NCI-H2171 treated with DMSO at 0.1 percent for 48 hours (cell line): Measurements from ENCODE around the gene SPAG6.
"Not testable (repeated sequence)": the region's sequence is repeated elsewhere in the genome, so short reads cannot be mapped to it uniquely, and the experiment has no call there.

Source experiments
- DNase-seq: peaks from one replicate; lab custom pipeline; 2025; lab: John Stamatoyannopoulos, UW

SPAG6 gene

DNA sequence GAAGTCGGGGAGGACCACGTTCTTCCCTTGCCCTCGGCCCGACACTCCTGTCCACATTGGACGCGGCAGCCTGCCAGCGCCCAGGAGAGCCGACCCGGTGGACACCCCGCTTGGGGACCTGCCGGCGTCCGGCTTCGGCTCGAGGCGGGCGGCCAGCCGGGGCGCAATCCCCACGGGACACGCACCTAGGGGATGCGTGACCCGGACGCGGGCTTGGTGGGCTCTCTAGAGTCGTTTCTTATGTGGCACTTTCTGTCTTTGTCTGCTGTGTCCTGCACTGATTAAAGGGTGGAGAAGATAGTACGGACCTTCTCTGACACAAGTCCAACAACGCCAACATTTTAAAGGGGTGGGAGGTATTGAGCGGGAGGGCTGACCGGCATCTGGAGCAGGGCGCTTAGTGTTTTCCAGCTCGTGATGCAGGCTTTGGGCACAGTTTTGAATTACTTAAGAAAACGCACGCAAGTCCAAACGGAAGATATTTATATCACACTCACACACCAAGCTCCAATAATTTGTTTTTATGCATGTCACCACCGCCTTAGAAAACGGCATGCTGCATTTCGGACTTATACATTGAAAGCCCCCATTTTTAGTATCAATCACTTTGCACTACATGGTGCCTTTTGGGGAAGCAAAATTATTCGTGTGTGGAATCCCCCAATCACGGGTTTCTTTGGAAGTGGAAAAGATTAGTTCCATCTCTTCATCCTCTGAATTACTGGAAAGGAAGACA, 3.9 kb upstream of the SPAG6 start:
- peak; percentile 1 for DNase-seq

- DNase-seq: no peak
These were observed 3.4 kb upstream of the SPAG6 start for GRCh38 chr10:22341926-22342196.

DNA sequence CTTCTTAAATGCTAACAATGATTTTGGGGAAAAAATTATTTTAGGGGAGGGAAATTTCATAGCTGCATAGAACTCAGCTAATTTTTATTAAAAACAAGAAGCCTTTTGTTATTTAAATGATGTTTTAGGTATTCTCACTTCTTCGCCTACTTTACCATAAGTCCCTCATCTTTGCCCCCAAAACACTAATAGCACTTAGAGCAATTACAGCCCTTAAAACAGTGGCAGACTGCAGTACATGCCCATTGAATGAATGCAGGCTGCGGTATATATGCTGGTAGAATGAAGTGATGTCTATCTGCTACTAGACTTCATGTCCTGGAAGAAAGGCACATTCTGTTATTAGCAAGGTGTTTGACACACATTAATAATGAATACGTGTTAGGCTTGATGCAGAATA, 2.9 kb upstream of the SPAG6 start:
- DNase-seq: no peak

DNA sequence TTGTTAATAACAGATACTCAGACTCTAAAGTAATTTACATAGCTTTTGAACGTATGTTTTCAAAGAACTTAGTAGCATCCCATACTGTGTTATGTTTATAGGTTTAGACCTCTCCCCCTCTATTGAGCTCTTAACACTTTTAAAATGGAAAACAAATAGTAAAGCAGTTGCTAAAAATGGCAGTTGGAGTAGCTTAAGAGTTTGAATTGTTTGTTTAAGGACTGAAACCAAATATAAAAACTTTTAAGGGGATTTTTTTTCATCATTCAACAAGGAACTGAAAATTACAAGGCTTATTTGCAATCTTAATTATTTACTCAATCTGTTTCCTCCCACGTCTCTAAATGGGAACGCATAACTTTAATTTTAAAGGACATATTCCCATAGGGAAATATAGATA, 1.6 kb upstream of the SPAG6 start:
- no peak for DNase-seq

DNA sequence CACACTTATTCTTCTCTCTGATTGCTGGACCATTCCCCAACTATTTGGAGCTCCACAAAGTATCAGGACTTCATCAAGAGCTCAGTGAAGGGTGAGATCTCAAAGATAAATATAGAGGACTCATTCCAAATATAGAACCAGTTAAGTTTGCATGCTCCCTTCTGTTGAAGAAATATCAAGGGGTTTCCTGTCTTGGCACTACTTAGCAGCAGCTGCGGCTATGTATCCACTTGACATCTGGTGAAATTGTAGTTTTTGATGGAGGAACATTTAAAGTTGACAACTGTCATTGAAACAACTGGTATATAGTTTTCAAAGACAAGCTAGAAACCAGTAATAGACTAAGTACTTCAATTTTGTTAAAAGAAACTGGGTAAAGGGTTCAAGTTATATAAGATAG, 1.0 kb upstream of the SPAG6 start:
- DNase-seq: peak; percentile 8

DNA sequence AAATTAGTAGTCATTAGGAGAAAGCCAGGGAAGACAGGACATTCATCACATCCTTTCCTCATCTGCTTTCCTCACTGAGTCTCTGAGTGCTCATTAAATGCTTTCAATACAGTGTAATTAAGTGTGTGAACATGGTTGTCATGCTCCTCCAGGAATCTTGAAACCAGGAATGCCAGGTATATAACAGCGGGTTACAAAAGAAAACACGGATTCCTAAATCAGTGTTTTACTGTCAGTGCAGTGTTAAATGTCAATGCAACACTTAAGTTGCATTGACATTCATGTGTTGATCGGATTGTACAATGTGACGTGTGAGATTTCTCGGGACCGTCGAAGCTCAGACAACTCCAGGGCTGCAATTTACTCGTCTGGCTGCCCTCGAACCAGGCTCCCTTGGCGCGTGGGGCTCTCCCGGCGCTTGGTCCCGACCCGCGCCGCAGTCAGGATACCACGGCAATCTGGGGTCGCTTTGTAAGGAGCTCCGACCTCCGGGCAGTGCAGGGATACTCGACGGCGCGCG, 455 bp upstream of the SPAG6 start:
- no peak for DNase-seq

GRCh38 chr10:22346096-22346661, 883 bp downstream of the SPAG6 start:
- no peak for DNase-seq

DNA sequence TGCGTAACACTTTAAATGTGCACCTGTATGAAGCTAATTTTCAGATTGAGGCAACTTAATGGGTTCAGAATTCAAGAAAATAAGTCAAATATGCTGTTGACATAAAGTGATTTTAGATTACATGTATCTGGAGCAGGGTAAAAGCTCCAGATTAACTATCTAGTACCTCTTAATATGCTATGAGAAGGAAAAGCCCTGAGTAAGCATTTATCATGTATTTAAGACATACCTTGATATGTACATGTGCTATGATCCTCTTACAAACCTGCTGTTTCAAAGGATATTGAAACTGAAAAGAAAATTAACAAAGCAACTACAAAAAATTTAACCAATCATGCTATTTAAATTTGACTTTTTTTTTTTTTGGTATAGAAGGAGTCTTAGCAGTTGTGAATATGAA, 4.5 kb downstream of the SPAG6 start:
- DNase-seq: no peak

- DNase-seq: no peak
These were observed 5.9 kb downstream of the SPAG6 start for GRCh38 chr10:22351131-22351703.

DNA sequence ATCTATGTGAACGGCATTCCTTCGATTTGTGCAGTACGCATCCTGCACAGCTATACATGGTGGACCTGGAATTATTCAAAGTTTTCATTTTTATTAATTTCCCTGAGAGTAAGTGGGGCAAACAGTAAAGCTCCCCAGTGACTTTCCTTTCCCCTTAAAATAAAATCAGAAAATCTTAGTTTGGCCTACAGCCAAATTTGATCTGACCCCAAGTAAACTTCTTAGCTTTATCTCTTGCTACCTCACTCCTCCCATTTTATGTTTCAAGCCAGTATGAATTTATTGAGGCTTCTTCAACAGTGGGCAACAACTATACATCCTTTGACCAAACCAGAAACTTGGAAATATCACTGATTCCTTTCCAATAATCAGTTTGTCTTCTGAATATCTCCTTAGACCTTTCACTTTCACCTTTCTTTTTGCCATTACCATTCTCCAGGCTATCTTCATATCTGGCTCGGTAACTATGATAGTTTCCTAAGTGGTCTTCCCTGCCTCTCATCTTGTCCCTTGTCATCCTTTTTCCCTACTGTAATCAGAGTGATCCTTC, 11.1 kb downstream of the SPAG6 start:
- DNase-seq: no peak

DNA sequence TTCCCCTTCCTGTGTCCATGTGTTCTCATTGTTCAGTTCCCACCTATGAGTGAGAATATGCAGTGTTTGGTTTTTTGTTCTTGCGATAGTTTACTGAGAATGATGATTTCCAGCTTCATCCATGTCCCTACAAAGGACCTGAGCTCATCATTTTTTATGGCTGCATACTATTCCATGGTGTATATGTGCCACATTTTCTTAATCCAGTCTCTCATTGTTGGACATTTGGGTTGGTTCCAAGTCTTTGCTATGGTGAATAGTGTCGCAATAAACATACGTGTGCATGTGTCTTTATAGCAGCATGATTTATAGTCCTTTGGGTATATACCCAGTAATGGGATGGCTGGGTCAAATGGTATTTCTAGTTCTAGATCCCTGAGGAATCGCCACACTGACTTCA, 12.5 kb downstream of the SPAG6 start:
- not testable (repeated sequence) for DNase-seq

GRCh38 chr10:22363305-22363704, 18.0 kb downstream of the SPAG6 start:
- no peak for DNase-seq

GRCh38 chr10:22364407-22365140, 19.3 kb downstream of the SPAG6 start:
- no peak for DNase-seq

GRCh38 chr10:22365233-22365632, 19.9 kb downstream of the SPAG6 start:
- DNase-seq: no peak

- no peak for DNase-seq
These were observed 20.5 kb downstream of the SPAG6 start for GRCh38 chr10:22365644-22366434.

GRCh38 chr10:22366435-22366703, 21.1 kb downstream of the SPAG6 start:
- DNase-seq: no peak

DNA sequence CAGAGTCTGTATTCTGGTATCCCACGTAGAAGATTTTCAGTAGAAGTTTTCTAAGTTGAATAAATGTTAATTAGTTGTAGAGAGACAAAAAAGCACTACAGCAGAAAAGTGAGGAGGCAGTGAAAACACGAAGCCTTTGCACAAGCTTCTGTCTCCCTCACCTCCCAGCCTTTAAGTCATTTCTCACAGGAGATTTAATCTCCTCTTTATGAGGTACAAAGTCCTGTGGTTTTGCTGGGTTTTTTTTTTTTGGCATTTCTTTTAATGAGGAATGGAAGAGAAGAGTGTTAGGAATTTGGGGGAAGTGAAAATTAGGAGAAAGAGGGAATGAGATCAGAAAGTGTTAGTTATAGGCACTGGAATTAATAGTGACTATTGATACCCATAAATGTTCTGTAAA, 21.5 kb downstream of the SPAG6 start:
- DNase-seq: no peak

- DNase-seq: no peak
These were observed 22.2 kb downstream of the SPAG6 start for GRCh38 chr10:22367471-22367870.

DNA sequence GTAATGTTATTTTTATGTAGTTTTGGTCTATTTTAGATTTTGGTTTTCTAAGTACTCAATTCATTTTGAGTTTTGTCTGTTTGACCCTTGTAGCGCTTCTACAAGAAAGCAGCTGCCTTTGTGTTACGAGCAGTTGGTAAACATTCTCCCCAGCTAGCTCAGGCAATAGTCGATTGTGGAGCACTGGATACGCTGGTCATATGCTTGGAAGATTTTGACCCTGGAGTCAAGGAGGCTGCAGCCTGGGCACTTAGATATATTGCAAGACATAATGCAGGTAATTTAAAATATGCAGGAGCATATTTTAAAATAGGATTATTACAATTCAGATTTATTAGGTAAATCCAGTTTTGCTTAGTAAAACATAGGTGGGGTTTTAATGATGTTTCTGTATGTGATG, 23.1 kb downstream of the SPAG6 start:
- no peak for DNase-seq

DNA sequence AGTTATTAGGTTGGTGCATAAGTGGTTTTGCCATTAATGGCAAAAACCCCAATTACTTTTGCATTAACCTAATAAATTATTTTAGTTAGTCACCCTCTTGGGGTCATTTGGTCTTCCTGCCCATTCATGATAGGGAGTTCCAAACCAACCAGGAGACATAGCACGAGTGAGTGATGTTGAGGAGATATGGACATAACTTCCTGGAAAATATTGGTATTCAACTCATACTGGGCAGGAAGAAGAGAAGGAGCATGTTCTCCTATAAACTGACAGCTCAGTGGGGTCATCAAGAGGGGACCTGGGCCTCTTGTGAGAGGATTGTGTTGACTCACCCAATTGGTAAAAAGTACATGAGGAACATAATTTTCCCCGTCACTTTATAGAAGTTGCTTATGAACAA, 23.7 kb downstream of the SPAG6 start:
- DNase-seq: no peak

DNA sequence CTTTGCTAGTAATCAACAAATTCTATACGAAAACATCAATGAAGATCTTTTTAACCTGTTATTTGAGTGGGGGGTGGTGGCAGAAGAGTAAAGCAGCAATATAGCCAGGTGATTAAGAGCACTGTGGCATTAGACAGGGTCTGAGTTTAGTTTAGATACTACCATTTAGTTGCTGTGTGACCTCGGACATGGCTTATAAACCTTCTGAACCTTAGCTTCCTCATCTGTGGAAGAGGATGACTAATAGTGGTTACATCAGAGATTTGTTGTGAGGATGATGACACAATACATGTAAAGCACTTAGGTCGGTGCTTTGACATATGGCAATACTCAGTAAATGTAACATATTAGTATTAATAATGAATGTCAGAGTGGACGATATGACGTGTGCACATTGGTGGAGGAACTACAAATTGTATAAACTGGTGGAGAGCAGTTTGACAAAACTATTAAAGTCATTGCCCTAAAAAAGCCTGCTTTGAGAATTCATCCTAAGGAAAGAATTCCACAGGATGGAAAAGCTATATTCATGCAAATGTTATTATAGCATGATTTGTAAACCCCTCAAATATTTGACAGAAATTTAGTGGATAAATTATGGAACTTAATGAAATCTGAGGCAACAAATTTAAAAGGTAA, 24.3 kb downstream of the SPAG6 start:
- no peak for DNase-seq

DNA sequence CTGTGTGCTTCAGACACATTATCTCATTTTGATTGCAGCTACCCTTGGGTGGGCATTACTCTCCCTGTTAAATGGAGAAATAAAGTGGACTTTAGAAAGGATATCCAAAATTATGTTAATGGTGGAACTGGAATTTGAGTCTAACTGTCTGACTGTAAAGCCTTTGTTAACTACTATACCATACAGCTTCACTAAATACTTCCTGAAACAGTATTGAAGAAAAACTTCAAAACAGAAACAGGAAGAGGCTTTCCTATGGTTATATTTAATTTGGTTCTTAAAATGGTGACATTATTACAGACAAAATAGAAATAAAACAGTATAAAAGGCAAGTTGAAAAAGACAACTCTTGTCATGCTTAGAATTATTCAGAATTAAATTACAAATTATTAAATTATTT, 25.0 kb downstream of the SPAG6 start:
- no peak for DNase-seq
